SK-N-SH (cell line): ENCODE results near the gene RPN1. TPM values are rescaled to one million over a fixed set of nuclear protein-coding genes. Genes with fewer than 3 reads are reported as not detected.

Experiments used
- CTCF ChIA-PET: fragments of 300-600, 350-600 bp; formaldehyde crosslinking; extraction: SDS; loops from one replicate; lab custom pipeline; 2021; lab: Yijun Ruan, JAX
- POLR2A ChIA-PET: fragments of 350-600 bp; sonication (Branson Sonifier 250); formaldehyde crosslinking; extraction: SDS; loops from one replicate; lab custom pipeline; 2020; ENCODE audit warnings: antibody characterized with exemption, inconsistent platforms; lab: Yijun Ruan, JAX
- DNase-seq: peaks from one replicate; pipeline ENCODE4 v3.0.0; 2012
- H2AFZ ChIP-seq: fragments of 200-600 bp; sonication (generic); 2 replicates; pipeline ENCODE4 v1.8.1; 2016; ENCODE audit warnings: antibody characterized with exemption, mild to moderate bottlenecking, low read depth
- H3F3A ChIP-seq: fragments of 200-600 bp; sonication (generic); replicated peaks from 2 replicates; pipeline ENCODE3; 2016; ENCODE audit warnings: antibody characterized with exemption, mild to moderate bottlenecking; ENCODE audit not compliant: insufficient read depth
- H3K27ac ChIP-seq, 2 experiments: fragments of 200-500 bp in 1 of 2; fragments of 200-600 bp in 1 of 2; sonication (Bioruptor generic) in 1 of 2; sonication (generic), shearing (Covaris generic) in 1 of 2; 2 replicates each; pipeline versions ENCODE4 v1.5.1 to v1.6.1; 2014 to 2016; ENCODE audit warnings: low read depth in 2 of 2, inconsistent platforms in 1 of 2, low read length in 1 of 2, mild to moderate bottlenecking in 1 of 2, mixed read lengths in 1 of 2
- H3K27me3 ChIP-seq: fragments of 200-600 bp; sonication (generic), shearing (Covaris generic); 2 replicates; pipeline ENCODE4 v1.6.1; 2016; ENCODE audit warnings: mixed run types; ENCODE audit not compliant: insufficient read depth
- H3K36me3 ChIP-seq, 2 experiments: fragments of 200-500 bp in 1 of 2; fragments of 200-600 bp in 1 of 2; sonication (Bioruptor generic) in 1 of 2; sonication (generic) in 1 of 2; replicated peaks in 1 of 2; 2 replicates each; pipeline versions ENCODE3 to v1.5.1; 2014 to 2016; ENCODE audit warnings: low read length in 1 of 2, mild to moderate bottlenecking in 1 of 2; ENCODE audit not compliant: insufficient read depth in 2 of 2, control insufficient read depth in 1 of 2
- H3K4me1 ChIP-seq, 2 experiments: fragments of 200-500 bp in 1 of 2; fragments of 200-600 bp in 1 of 2; sonication (Bioruptor generic) in 1 of 2; sonication (generic), shearing (Covaris generic) in 1 of 2; 2 replicates each; pipeline versions ENCODE4 v1.5.1 to v1.6.1; 2014 to 2016; ENCODE audit warnings: low read depth in 1 of 2, low read length in 1 of 2, mixed run types in 1 of 2; ENCODE audit not compliant: insufficient read depth in 2 of 2, control insufficient read depth in 1 of 2
- H3K4me2 ChIP-seq: fragments of 200-600 bp; sonication (generic), shearing (Covaris generic); 2 replicates; pipeline ENCODE4 v1.6.1; 2017; ENCODE audit warnings: mixed run types
- H3K4me3 ChIP-seq, 2 experiments: fragments of 200-500 bp in 1 of 2; fragments of 200-600 bp in 1 of 2; sonication (Bioruptor generic) in 1 of 2; sonication (generic), shearing (Covaris generic) in 1 of 2; 2 replicates each; pipeline versions ENCODE4 v1.5.1 to v1.8.1; 2014 to 2016; ENCODE audit warnings: low read depth in 2 of 2, inconsistent platforms in 1 of 2, low read length in 1 of 2, mild to moderate bottlenecking in 1 of 2, mixed read lengths in 1 of 2, moderate library complexity in 1 of 2
- H3K79me2 ChIP-seq: fragments of 200-600 bp; sonication (generic); 2 replicates; pipeline ENCODE4 v1.8.1; 2017; ENCODE audit warnings: mild to moderate bottlenecking; ENCODE audit not compliant: insufficient read depth
- H3K9ac ChIP-seq: fragments of 200-600 bp; sonication (generic); 2 replicates; pipeline ENCODE4 v1.6.1; 2017; ENCODE audit warnings: mixed run types
- H3K9me2 ChIP-seq: fragments of 200-600 bp; sonication (generic); 2 replicates; pipeline ENCODE4 v1.6.1; 2017; ENCODE audit warnings: mixed run types
- H3K9me3 ChIP-seq: fragments of 200-600 bp; sonication (generic); 2 replicates; pipeline ENCODE4 v1.6.1; 2017; ENCODE audit warnings: mixed run types, mild to moderate bottlenecking, moderate library complexity
- H4K20me1 ChIP-seq: fragments of 200-600 bp; sonication (generic); 2 replicates; pipeline ENCODE4 v1.6.1; 2017; ENCODE audit warnings: mild to moderate bottlenecking, mixed run types; ENCODE audit not compliant: insufficient read depth
- EZH2phosphoT487 ChIP-seq: fragments of 200-600 bp; sonication (generic); IDR thresholded peaks from 2 replicates; pipeline ENCODE4 v1.6.1; 2017; ENCODE audit warnings: low read depth, mixed run types, mild to moderate bottlenecking, antibody characterized with exemption, moderate library complexity, borderline replicate concordance
- FOXM1 ChIP-seq: IDR thresholded peaks from 2 replicates; pipeline ENCODE4 v1.4.0; 2012; ENCODE audit warnings: low read depth, mild to moderate bottlenecking
- JUND ChIP-seq: IDR thresholded peaks from 2 replicates; pipeline ENCODE4 v1.4.0; 2012
- MEF2A ChIP-seq: IDR thresholded peaks from 2 replicates; pipeline ENCODE4 v1.4.0; 2012; ENCODE audit warnings: low read depth, borderline replicate concordance
- NRF1 ChIP-seq: IDR thresholded peaks from 2 replicates; pipeline ENCODE4 v1.6.1; 2012; ENCODE audit warnings: low read depth, mild to moderate bottlenecking, low read length
- POLR2AphosphoS5 ChIP-seq: IDR thresholded peaks from 2 replicates; pipeline ENCODE4 v1.6.1; 2012; ENCODE audit warnings: low read depth, low read length
- RFX5 ChIP-seq: IDR thresholded peaks from 2 replicates; pipeline ENCODE4 v1.6.1; 2012; ENCODE audit warnings: mild to moderate bottlenecking, improper control_type of control experiment, low read length
- SMC3 ChIP-seq: IDR thresholded peaks from 2 replicates; pipeline ENCODE4 v1.6.1; 2012; ENCODE audit warnings: low read depth, low read length, improper control_type of control experiment
- TCF12 ChIP-seq: IDR thresholded peaks from 2 replicates; pipeline ENCODE4 v1.4.0; 2012
- WGBS: methylation state at CpG from one replicate; pipeline ENCODE4 v1.1.6; 2017; ENCODE audit warnings: low lambda C conversion rate; 5-methylcytosine and 5-hydroxymethylcytosine counted together
- polyA plus RNA-seq, 3 experiments: library from polyadenylated mRNA; depleted of rRNA; stranded (reverse); fragments of >200 nt; gene quantifications; 2 replicates each; pipeline ENCODE4 v1.2.3, GENCODE V29; 2012
- TF ChIP-seq, protein P1 (sequence below): fragments of 150-350 bp; IDR thresholded peaks from 2 replicates; pipeline ENCODE4 v1.6.1; 2016; ENCODE audit warnings: mild to moderate bottlenecking, low read depth, low read length
- TF ChIP-seq, protein P2 (sequence below): IDR thresholded peaks from 2 replicates; pipeline ENCODE4 v1.6.1; 2012; ENCODE audit warnings: mild to moderate bottlenecking, low read depth, low read length, moderate library complexity
- TF ChIP-seq, protein P3 (sequence below): IDR thresholded peaks from 2 replicates; pipeline ENCODE4 v1.4.0; 2012; ENCODE audit warnings: low read depth
- TF ChIP-seq, protein P4 (sequence below): fragments of 200-600 bp; sonication (generic); IDR thresholded peaks from 2 replicates; pipeline ENCODE4 v1.6.1; 2017; ENCODE audit warnings: antibody characterized with exemption, mild to moderate bottlenecking, moderate library complexity

Gene RPN1
- polyA plus RNA-seq, 1 of the 3 experiments (the other 2 are of a cell fraction) = 162 TPM

DNA sequence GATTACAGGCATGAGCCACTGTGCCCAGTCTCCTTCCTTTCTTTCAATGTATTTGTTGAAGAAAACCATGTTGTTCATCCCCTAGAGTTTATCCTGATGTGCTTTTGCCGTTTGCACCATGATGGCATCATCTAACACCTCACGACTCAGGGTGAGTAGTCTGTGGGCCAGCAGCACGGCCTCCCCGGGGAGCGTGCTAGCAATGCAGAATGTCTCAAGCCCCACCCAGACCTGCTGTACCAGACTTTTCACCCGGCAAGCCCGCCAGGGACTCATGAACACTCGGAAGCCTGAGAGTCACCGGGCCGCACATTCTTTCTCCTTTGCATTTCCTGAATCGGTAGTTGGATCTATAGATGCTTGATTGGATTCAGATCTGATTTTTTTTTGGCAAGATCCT lies 64.6 kb downstream of the RPN1 start:
- Histone ChIP-seq H3K27me3 (no peaks in the 10 kb centered on the region), H3K9me2 (no peaks in the 10 kb centered on the region), H3K4me2 (no peak overlapping the region), H3K9me3 (no peaks in the 10 kb centered on the region), H3K4me3 (no peak overlapping the region), H3K79me2 (no peaks in the 10 kb centered on the region), H3K27ac (no peak overlapping the region), H3K9ac (no peak overlapping the region), H3F3A (no peaks in the 10 kb centered on the region), H2AFZ (no peak overlapping the region), H3K36me3 (no peaks in the 10 kb centered on the region), H3K4me1 (peaks cover 0 to 10% of the 10 kb centered on the region in 2 experiments; a peak in 1 of 4 replicates)
- POLR2A ChIA-PET = no interaction called here
- DNase-seq = no peak
- WGBS = 86% methylated on average over 9 of the region's 11 CpGs
- CTCF ChIA-PET = interaction anchor here (0.9 to 4.0 kb wide), 8 partner anchors 23 to 491 kb away, joined by 3 to 38 read pairs (median 9); no protein-coding TSS in a partner anchor
- TF ChIP-seq FOXM1 = no peak
- no peak for TF ChIP-seq JUND
- no peak for TF ChIP-seq NRF1
- TF ChIP-seq SMC3 = no peak
- TF ChIP-seq EZH2phosphoT487 = no peak
- TF ChIP-seq, protein P1, sequence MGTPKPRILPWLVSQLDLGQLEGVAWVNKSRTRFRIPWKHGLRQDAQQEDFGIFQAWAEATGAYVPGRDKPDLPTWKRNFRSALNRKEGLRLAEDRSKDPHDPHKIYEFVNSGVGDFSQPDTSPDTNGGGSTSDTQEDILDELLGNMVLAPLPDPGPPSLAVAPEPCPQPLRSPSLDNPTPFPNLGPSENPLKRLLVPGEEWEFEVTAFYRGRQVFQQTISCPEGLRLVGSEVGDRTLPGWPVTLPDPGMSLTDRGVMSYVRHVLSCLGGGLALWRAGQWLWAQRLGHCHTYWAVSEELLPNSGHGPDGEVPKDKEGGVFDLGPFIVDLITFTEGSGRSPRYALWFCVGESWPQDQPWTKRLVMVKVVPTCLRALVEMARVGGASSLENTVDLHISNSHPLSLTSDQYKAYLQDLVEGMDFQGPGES = no peak
- TF ChIP-seq, protein P2, sequence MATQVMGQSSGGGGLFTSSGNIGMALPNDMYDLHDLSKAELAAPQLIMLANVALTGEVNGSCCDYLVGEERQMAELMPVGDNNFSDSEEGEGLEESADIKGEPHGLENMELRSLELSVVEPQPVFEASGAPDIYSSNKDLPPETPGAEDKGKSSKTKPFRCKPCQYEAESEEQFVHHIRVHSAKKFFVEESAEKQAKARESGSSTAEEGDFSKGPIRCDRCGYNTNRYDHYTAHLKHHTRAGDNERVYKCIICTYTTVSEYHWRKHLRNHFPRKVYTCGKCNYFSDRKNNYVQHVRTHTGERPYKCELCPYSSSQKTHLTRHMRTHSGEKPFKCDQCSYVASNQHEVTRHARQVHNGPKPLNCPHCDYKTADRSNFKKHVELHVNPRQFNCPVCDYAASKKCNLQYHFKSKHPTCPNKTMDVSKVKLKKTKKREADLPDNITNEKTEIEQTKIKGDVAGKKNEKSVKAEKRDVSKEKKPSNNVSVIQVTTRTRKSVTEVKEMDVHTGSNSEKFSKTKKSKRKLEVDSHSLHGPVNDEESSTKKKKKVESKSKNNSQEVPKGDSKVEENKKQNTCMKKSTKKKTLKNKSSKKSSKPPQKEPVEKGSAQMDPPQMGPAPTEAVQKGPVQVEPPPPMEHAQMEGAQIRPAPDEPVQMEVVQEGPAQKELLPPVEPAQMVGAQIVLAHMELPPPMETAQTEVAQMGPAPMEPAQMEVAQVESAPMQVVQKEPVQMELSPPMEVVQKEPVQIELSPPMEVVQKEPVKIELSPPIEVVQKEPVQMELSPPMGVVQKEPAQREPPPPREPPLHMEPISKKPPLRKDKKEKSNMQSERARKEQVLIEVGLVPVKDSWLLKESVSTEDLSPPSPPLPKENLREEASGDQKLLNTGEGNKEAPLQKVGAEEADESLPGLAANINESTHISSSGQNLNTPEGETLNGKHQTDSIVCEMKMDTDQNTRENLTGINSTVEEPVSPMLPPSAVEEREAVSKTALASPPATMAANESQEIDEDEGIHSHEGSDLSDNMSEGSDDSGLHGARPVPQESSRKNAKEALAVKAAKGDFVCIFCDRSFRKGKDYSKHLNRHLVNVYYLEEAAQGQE = no peak
- no peak for TF ChIP-seq RFX5
- TF ChIP-seq, protein P3, sequence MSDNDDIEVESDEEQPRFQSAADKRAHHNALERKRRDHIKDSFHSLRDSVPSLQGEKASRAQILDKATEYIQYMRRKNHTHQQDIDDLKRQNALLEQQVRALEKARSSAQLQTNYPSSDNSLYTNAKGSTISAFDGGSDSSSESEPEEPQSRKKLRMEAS = no peak
- TF ChIP-seq MEF2A = no peak
- no peak for TF ChIP-seq TCF12
- TF ChIP-seq POLR2AphosphoS5 = no peak
- TF ChIP-seq, protein P4, sequence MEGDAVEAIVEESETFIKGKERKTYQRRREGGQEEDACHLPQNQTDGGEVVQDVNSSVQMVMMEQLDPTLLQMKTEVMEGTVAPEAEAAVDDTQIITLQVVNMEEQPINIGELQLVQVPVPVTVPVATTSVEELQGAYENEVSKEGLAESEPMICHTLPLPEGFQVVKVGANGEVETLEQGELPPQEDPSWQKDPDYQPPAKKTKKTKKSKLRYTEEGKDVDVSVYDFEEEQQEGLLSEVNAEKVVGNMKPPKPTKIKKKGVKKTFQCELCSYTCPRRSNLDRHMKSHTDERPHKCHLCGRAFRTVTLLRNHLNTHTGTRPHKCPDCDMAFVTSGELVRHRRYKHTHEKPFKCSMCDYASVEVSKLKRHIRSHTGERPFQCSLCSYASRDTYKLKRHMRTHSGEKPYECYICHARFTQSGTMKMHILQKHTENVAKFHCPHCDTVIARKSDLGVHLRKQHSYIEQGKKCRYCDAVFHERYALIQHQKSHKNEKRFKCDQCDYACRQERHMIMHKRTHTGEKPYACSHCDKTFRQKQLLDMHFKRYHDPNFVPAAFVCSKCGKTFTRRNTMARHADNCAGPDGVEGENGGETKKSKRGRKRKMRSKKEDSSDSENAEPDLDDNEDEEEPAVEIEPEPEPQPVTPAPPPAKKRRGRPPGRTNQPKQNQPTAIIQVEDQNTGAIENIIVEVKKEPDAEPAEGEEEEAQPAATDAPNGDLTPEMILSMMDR = no peak
- TF ChIP-seq, all 33 proteins: peak for 0
- H4K20me1 ChIP-seq = no peaks in the 10 kb centered on the region
